ENCODE measurements around the gene SDCBP2. TPM values are rescaled to one million over a fixed set of nuclear protein-coding genes. Genes with fewer than 3 reads are reported as not detected.
A peak's percentile ranks its signal among the peaks of the same experiment; 100 is the strongest.

The SDCBP2 gene
- total and polyA plus RNA-seq, 9 donors: 0.92 to 34.7 (median 3.7) TPM

DNA sequence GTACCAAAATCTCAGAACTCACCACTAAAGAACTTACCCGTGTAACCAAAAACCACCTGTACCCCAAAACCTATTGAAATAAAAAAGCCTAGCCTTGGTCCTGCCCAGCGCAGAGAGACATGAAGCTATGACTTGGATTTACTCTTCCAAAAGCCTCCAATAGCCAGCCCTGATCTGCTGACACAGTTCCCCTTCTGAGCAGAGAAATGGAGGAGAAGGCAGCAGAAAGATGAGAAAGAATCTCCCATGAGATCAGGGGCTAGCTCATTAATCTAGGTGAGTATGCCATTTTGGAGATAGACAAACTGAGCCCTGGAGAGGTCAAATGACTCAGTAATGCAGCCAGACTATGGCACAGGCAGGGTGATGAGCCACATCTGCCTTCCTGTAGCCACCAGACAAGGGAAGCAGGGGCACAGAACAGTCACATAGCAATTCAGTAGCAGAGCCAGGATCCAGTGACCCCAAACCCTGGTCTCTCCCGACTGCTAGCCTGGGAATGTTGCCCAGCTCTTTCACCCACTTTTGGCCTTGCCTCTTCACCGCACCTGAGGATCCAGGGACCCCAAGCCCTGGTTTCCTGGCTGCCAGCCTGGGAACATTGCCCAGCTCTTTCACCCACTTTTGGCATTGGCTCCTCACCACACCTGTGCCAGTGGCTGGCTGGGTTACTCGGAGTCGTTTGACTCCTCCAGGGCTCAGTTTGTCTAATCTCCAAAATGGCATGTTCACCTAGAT, 7.2 kb upstream of the SDCBP2 start:
- intact Hi-C loops (cut with DNase I): loop anchor here in 1 of 4 donors (10.0 kb wide), 1 partner anchor 59 kb away; the partner anchor contains the start of gene FKBP1A
- WGBS, 3 donors: 59 to 65% (median 62%) methylated on average over 6 of the region's 6 CpGs
- Histone ChIP-seq H3K36me3 (no peaks in the 10 kb centered on the region), H3K9me3 (no peaks in the 10 kb centered on the region), H3K27ac (no peak overlapping the region), H3K27me3 (no peaks in the 10 kb centered on the region), H3K4me3 (no peak overlapping the region), H3K4me1 (ENCODE audit: insufficient read depth) (peaks cover 2% of the 10 kb centered on the region)
- no peak for TF ChIP-seq POLR2A (IDR thresholded peaks at IDR 0.05)
- TF ChIP-seq, protein P1, sequence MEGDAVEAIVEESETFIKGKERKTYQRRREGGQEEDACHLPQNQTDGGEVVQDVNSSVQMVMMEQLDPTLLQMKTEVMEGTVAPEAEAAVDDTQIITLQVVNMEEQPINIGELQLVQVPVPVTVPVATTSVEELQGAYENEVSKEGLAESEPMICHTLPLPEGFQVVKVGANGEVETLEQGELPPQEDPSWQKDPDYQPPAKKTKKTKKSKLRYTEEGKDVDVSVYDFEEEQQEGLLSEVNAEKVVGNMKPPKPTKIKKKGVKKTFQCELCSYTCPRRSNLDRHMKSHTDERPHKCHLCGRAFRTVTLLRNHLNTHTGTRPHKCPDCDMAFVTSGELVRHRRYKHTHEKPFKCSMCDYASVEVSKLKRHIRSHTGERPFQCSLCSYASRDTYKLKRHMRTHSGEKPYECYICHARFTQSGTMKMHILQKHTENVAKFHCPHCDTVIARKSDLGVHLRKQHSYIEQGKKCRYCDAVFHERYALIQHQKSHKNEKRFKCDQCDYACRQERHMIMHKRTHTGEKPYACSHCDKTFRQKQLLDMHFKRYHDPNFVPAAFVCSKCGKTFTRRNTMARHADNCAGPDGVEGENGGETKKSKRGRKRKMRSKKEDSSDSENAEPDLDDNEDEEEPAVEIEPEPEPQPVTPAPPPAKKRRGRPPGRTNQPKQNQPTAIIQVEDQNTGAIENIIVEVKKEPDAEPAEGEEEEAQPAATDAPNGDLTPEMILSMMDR (IDR thresholded peaks at IDR 0.05): no peak
- TF ChIP-seq EP300 (IDR thresholded peaks at IDR 0.05): no peak
- DNase-seq: no peak

DNA sequence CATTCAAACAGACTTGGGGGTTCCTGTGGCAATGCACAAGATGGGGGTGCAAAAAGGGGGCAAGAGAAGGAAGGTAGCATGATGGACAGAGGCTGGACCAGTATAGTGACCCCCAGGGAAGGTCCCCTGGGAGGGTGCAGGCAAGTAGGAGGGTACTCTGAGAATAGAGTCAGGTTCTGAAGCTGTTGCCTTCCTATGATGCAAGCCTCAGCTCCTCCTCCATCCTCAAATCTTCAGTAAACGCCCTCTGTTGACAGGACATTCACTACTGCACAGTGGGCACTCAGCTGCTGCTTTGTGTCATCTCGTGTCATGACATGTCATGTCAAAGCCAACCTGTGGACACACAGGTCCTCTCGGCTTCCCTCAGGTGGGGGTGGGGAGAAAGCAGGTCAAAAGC, 5.8 kb upstream of the SDCBP2 start:
- H3K4me3 ChIP-seq: no peak overlapping the region
- H3K4me1 ChIP-seq (ENCODE audit: insufficient read depth): peaks cover 4% of the 10 kb centered on the region
- H3K27ac ChIP-seq: no peak overlapping the region
- H3K36me3 ChIP-seq: no peaks in the 10 kb centered on the region
- TF ChIP-seq EP300 (IDR thresholded peaks at IDR 0.05) (no peak), POLR2A (IDR thresholded peaks at IDR 0.05) (no peak)
- TF ChIP-seq, protein P1 (IDR thresholded peaks at IDR 0.05): no peak
- intact Hi-C loops (cut with DNase I): loop anchor here in 1 of 4 donors (10.0 kb wide), 1 partner anchor 60 kb away; the partner anchor contains the start of gene FKBP1A
- no peaks in the 10 kb centered on the region for H3K9me3 ChIP-seq
- peak in 1 of 5 donors; percentile 7 for DNase-seq
- H3K27me3 ChIP-seq: no peaks in the 10 kb centered on the region
- WGBS, 3 donors: 71 to 83% (median 79%) methylated on average over 3 of the region's 3 CpGs

DNA sequence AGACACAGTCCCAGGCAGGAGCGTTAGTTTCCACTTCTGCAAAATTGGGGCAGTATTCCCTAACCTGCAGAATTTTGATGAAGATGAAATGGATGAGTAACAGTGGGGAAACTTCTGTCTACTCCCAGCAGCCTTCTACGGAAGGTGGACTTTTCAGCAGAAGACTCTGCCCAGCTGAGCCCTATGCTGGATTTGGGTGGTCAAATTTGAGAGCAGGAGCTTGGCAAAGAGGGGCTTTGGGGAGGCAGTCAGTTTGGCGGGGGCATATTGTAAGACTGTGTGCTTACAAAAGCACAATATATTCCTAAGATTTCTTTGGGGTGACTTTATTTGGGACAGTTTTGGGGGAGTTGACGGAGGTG, 5.4 kb upstream of the SDCBP2 start:
- Histone ChIP-seq H3K27me3 (no peaks in the 10 kb centered on the region), H3K9me3 (no peaks in the 10 kb centered on the region), H3K4me3 (no peak overlapping the region), H3K27ac (no peak overlapping the region), H3K36me3 (no peaks in the 10 kb centered on the region), H3K4me1 (ENCODE audit: insufficient read depth) (peaks cover 4% of the 10 kb centered on the region)
- 82 to 94% (median 83%) methylated on average over 4 of the region's 4 CpGs for WGBS, 3 donors
- intact Hi-C loops (cut with DNase I): loop anchor here in 1 of 4 donors (10.0 kb wide), 1 partner anchor 60 kb away; the partner anchor contains the start of gene FKBP1A
- peak in 1 of 5 donors; percentile 6 for DNase-seq
- TF ChIP-seq, protein P1 (IDR thresholded peaks at IDR 0.05): no peak
- TF ChIP-seq EP300 (IDR thresholded peaks at IDR 0.05) (no peak), POLR2A (IDR thresholded peaks at IDR 0.05) (no peak)

DNA sequence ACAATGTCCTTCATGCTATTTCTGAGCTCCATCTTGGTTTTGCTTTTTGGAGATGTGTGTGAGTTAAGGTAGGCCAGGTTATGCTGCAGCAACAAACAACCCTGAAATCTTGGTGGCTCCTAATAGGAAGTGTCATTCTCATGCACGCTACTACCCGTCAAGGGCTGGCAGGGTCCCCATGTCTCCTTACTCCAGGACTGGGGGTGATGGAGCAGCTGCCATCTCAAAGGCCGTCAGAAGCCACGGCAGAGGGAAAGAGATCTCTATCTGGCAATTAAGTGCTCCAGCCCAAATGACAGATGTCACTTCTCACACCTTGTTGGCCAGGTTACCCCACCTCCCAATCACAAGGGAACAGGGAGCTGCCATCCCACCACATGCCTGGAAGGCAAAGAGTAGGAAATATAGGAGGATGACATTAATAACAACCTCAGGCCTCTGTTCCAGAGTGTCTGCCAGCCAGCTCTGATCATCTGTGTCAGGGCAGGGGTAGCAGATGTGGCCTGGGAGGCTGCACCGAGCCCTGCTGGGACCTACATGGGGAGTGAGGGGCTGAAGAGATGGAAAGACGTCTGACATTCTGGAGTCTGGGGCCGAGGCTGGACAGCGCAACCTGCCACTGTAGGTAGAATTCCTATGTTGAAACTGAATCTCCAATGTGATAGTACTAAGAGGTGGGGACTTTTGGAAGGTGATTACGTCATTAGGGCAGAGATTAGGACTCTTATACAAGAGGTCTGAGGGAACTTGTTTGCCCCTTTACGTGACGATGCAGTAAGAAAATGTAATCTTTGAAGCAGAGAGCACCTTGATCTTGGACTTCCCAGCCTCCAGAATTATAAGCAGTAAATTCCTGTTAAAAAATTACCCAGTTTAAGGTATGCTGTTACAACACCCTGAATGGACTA, 4.8 kb upstream of the SDCBP2 start:
- Histone ChIP-seq H3K27ac (no peak overlapping the region), H3K9me3 (no peaks in the 10 kb centered on the region), H3K4me1 (ENCODE audit: insufficient read depth) (peaks cover 6% of the 10 kb centered on the region), H3K27me3 (no peaks in the 10 kb centered on the region), H3K4me3 (no peak overlapping the region), H3K36me3 (no peaks in the 10 kb centered on the region)
- intact Hi-C loops (cut with DNase I): loop anchor here in 1 of 4 donors (10.0 kb wide), 1 partner anchor 61 kb away; the partner anchor contains the start of gene FKBP1A
- peak in 1 of 5 donors; percentile 18 for DNase-seq
- WGBS, 3 donors: 87 to 91% (median 89%) methylated on average over 11 of the region's 11 CpGs
- TF ChIP-seq POLR2A (IDR thresholded peaks at IDR 0.05) (no peak), EP300 (IDR thresholded peaks at IDR 0.05) (no peak)
- TF ChIP-seq, protein P1 (IDR thresholded peaks at IDR 0.05): no peak

Measured in ovary (tissue), 9 donors.